ENCODE results near the gene CDC42BPB.

Gene CDC42BPB

GRCh38 chr14:102957222-102957621 is 100.1 kb downstream of the CDC42BPB start:
- DNase-seq: no peak

- DNase-seq: no peak
Measured at GRCh38 chr14:102955636-102956408, 101.5 kb downstream of the CDC42BPB start.

GRCh38 chr14:102954081-102954789 is 103.1 kb downstream of the CDC42BPB start:
- no peak for DNase-seq

- no peak for DNase-seq
Measured at GRCh38 chr14:102953100-102953499, 104.2 kb downstream of the CDC42BPB start.

GRCh38 chr14:102952276-102952675 is 105.1 kb downstream of the CDC42BPB start:
- no peak for DNase-seq

- DNase-seq: no peak
Measured at GRCh38 chr14:102951799-102952198, 105.5 kb downstream of the CDC42BPB start.

GRCh38 chr14:102951034-102951433 is 106.3 kb downstream of the CDC42BPB start:
- no peak for DNase-seq

- DNase-seq: no peak
Measured at GRCh38 chr14:102949801-102950451, 107.4 kb downstream of the CDC42BPB start.

- peak in 1 of 2 donors; percentile 39 for DNase-seq
Measured at GRCh38 chr14:102949062-102949800, 108.1 kb downstream of the CDC42BPB start.

GRCh38 chr14:102948698-102949061 is 108.7 kb downstream of the CDC42BPB start:
- DNase-seq: no peak

GRCh38 chr14:102947321-102948103 is 109.8 kb downstream of the CDC42BPB start:
- DNase-seq: no peak

- no peak for DNase-seq
Measured at GRCh38 chr14:102945346-102946130, 111.8 kb downstream of the CDC42BPB start.

GRCh38 chr14:102944448-102945330 is 112.7 kb downstream of the CDC42BPB start:
- no peak for DNase-seq

GRCh38 chr14:102943979-102944378 is 113.4 kb downstream of the CDC42BPB start:
- DNase-seq: no peak

GRCh38 chr14:102943454-102943853 is 113.9 kb downstream of the CDC42BPB start:
- no peak for DNase-seq

GRCh38 chr14:102942069-102942468 is 115.3 kb downstream of the CDC42BPB start:
- no peak for DNase-seq

GRCh38 chr14:102941419-102942011 is 115.8 kb downstream of the CDC42BPB start:
- no peak for DNase-seq

- no peak for DNase-seq
Measured at GRCh38 chr14:102940729-102941362, 116.5 kb downstream of the CDC42BPB start.

- DNase-seq: no peak
Measured at GRCh38 chr14:102939820-102940561, 117.4 kb downstream of the CDC42BPB start.
